ENCODE data around the gene TEX52.

DNA sequence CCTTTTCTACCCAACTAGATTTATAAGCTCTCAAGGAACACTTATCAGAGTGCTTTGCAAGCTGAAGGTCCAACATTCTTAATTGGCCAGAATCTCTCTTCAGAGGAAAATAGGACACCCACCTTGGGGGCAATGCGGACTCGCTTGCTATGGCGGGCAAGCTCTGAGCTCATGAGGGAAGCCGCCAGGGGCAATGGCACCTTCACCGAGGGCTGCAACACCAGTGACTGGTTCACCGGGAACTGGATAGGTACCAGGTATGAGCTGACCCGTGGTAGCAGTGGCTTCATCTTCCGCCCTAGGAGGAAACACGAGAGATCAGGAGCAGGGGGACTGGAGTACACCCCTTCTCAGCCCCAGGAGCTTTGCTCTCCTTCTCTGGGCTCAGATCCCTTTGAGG, 7.4 kb upstream of the TEX52 start:
- TF ChIP-seq CTCF (IDR thresholded peaks at IDR 0.05) (no peak), POLR2A (IDR thresholded peaks at IDR 0.05) (no peak)
